GM12878 (cell line): ENCODE data around the gene DDX5. TPM values are rescaled to one million over a fixed set of nuclear protein-coding genes. Genes with fewer than 3 reads are reported as not detected.

Source experiments
- BHLHE40 ChIP-seq, 2 experiments: fragments of 450-650 bp in 1 of 2; IDR thresholded peaks; 2 replicates each; pipeline ENCODE4 v1.6.1; 2011 to 2017; ENCODE audit warnings: low read depth in 2 of 2, borderline replicate concordance in 1 of 2, improper control_type of control experiment in 1 of 2, low read length in 1 of 2, mild to moderate bottlenecking in 1 of 2
- CBX3 ChIP-seq: fragments of 200-600 bp; sonication (generic); IDR thresholded peaks from 2 replicates; pipeline ENCODE4 v1.6.1; 2016; ENCODE audit warnings: low read depth, borderline replicate concordance
- CHD4 ChIP-seq: fragments of 200-600 bp; sonication (generic); IDR thresholded peaks from 2 replicates; pipeline ENCODE4 v1.6.1; 2016; ENCODE audit warnings: mild to moderate bottlenecking
- FOXM1 ChIP-seq: IDR thresholded peaks from 2 replicates; pipeline ENCODE4 v1.6.1; 2012; ENCODE audit warnings: low read depth, mild to moderate bottlenecking, inconsistent platforms, low read length, moderate library complexity
- GATAD2B ChIP-seq: fragments of 450-650 bp; conservative IDR thresholded peaks from 2 replicates; pipeline ENCODE4 v1.6.1; 2017; ENCODE audit warnings: low read depth, mild to moderate bottlenecking, moderate library complexity
- HCFC1 ChIP-seq: fragments of 150-350 bp; IDR thresholded peaks from 2 replicates; pipeline ENCODE4 v1.6.1; 2014; ENCODE audit warnings: low read length
- HDAC6 ChIP-seq: fragments of 200-600 bp; sonication (generic); IDR thresholded peaks from one replicate; pipeline ENCODE4 v1.8.0; 2017; ENCODE audit warnings: antibody characterized with exemption; ENCODE audit not compliant: unreplicated experiment
- IKZF1 ChIP-seq: fragments of 450-650 bp; conservative IDR thresholded peaks from 2 replicates; pipeline ENCODE4 v1.6.1; 2017; ENCODE audit warnings: antibody characterized with exemption, mild to moderate bottlenecking
- JUNB ChIP-seq: IDR thresholded peaks from 2 replicates; pipeline ENCODE4 v1.6.1; 2016; ENCODE audit warnings: antibody characterized with exemption, mild to moderate bottlenecking
- KDM1A ChIP-seq: fragments of 200-600 bp; sonication (generic); IDR thresholded peaks from 2 replicates; pipeline ENCODE4 v1.6.1; 2016; ENCODE audit warnings: borderline replicate concordance
- MEF2A ChIP-seq: IDR thresholded peaks from 2 replicates; pipeline ENCODE4 v1.6.1; 2011; ENCODE audit warnings: low read depth, mild to moderate bottlenecking, low read length, moderate library complexity; ENCODE audit not compliant: insufficient read depth
- MTA2 ChIP-seq: fragments of 450-650 bp; IDR thresholded peaks from 2 replicates; pipeline ENCODE4 v1.6.1; 2016; ENCODE audit warnings: low read depth, mild to moderate bottlenecking, moderate library complexity
- NBN ChIP-seq: fragments of 450-650 bp; IDR thresholded peaks from 2 replicates; pipeline ENCODE4 v1.6.1; 2016
- NFIC ChIP-seq: IDR thresholded peaks from 2 replicates; pipeline ENCODE4 v1.6.1; 2012; ENCODE audit warnings: low read depth, mild to moderate bottlenecking, inconsistent platforms, low read length, moderate library complexity
- POLR2A ChIP-seq: IDR thresholded peaks from 2 replicates; pipeline ENCODE4 v1.6.1; 2011; ENCODE audit warnings: low read depth, mild to moderate bottlenecking, low read length
- REST ChIP-seq: IDR thresholded peaks from 2 replicates; pipeline ENCODE4 v1.6.1; 2012; ENCODE audit warnings: mild to moderate bottlenecking, low read depth, low read length
- RFX5 ChIP-seq: IDR thresholded peaks from 2 replicates; pipeline ENCODE4 v1.6.1; 2011; ENCODE audit warnings: low read depth, low read length, improper control_type of control experiment
- SPI1 ChIP-seq: IDR thresholded peaks from 2 replicates; pipeline ENCODE4 v1.6.1; 2011; ENCODE audit warnings: low read depth, mild to moderate bottlenecking, low read length, moderate library complexity, borderline replicate concordance; ENCODE audit not compliant: insufficient read depth
- STAT3 ChIP-seq: IDR thresholded peaks from 2 replicates; pipeline ENCODE4 v1.6.1; 2011; ENCODE audit warnings: low read depth, low read length, improper control_type of control experiment
- TAF1 ChIP-seq: IDR thresholded peaks from 2 replicates; pipeline ENCODE4 v1.6.1; 2011; ENCODE audit warnings: mild to moderate bottlenecking, low read depth, low read length, borderline replicate concordance
- ZBTB11 ChIP-seq: fragments of 450-650 bp; formaldehyde crosslinking; IDR thresholded peaks from 2 replicates; pipeline ENCODE4 v1.5.0; 2022; ENCODE audit warnings: mild to moderate bottlenecking, missing genetic modification characterization
- ZNF24 ChIP-seq: fragments of 450-650 bp; IDR thresholded peaks from 2 replicates; pipeline ENCODE4 v1.6.1; 2017; ENCODE audit warnings: antibody characterized with exemption, mild to moderate bottlenecking
- ZNF274 ChIP-seq: IDR thresholded peaks from one replicate; pipeline ENCODE4 v1.8.0; 2011; ENCODE audit not compliant: insufficient read length, insufficient read depth
- polyA plus RNA-seq, 11 experiments: library from polyadenylated mRNA; depleted of rRNA in 4 of 11; unstranded in 6 of 11; stranded (reverse) in 5 of 11; fragments of >200 nt; fragmentation: Nextera tagmentation in 4 of 11; fragmentation: Illumina TruSeq in 1 of 11; extraction: Ambion mirVana in 4 of 11; extraction: Trizol in 1 of 11; gene quantifications; 1 replicate in 1 of 11; 2 replicates in 10 of 11; pipeline versions ENCODE4 v1.2.1 to v1.2.3, GENCODE V29; 2011 to 2016; ENCODE audit warnings: inconsistent platforms in 2 of 11, missing spikeins in 2 of 11, low read depth in 1 of 11
- total RNA-seq, 4 experiments: library from RNA; depleted of rRNA in 3 of 4; stranded (reverse); fragments of >200 nt in 3 of 4; fragmentation: Illumina TruSeq in 1 of 4; extraction: Trizol in 1 of 4; gene quantifications; 2 replicates each; pipeline versions ENCODE4 v1.2.1 to v1.2.3, GENCODE V29; 2013 to 2021
- TF ChIP-seq, protein P1 (sequence below): fragments of 450-650 bp; IDR thresholded peaks from 2 replicates; pipeline ENCODE4 v1.6.1; 2016; ENCODE audit warnings: mild to moderate bottlenecking
- TF ChIP-seq, protein P2 (sequence below): IDR thresholded peaks from 2 replicates; pipeline ENCODE4 v1.6.1; 2011; ENCODE audit warnings: low read depth, low read length, improper control_type of control experiment, borderline replicate concordance

The DDX5 gene
- total and polyA plus RNA-seq, 10 of the 15 experiments (the other 5 are each of a cell fraction or from before 2014, with no cell fraction given), result 257 to 1,423 (median 719) TPM

DNA sequence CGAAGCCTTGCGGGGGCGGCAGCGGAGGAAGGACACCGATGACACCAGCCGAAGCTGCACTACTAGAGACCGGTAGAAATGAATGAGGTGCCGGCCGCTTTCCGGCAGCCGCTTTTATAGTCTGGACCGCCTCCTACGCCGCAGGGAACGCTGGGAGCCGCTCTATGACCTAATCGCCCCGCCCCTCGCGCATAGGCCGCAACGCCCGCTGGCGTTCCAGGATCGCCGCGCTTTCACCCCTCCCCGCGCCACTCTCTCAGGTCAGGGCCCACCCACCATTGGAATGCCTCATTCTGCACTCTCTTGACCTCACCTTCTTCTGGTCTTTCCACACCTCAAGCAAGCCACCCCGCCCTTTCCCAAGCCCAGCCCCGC lies at the start of gene DDX5 (continued):
- TF ChIP-seq, protein P1, sequence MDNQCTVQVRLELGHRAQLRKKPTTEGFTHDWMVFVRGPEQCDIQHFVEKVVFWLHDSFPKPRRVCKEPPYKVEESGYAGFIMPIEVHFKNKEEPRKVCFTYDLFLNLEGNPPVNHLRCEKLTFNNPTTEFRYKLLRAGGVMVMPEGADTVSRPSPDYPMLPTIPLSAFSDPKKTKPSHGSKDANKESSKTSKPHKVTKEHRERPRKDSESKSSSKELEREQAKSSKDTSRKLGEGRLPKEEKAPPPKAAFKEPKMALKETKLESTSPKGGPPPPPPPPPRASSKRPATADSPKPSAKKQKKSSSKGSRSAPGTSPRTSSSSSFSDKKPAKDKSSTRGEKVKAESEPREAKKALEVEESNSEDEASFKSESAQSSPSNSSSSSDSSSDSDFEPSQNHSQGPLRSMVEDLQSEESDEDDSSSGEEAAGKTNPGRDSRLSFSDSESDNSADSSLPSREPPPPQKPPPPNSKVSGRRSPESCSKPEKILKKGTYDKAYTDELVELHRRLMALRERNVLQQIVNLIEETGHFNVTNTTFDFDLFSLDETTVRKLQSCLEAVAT, result no peak
- TF ChIP-seq STAT3 (no peak), RFX5 (no peak), MEF2A (no peak), NFIC (no peak; the same call in 1 of the 2 replicates), HCFC1 (peak; percentile 60), GATAD2B (no peak), NBN (no peak), POLR2A (peak; percentile 87), TAF1 (peak; percentile 100), KDM1A (no peak), REST (peak; percentile 56), FOXM1 (no peak), ZBTB11 (CRISPR knock-in tag) (0 out of 2 replicates have a peak, but pooled peaks have one; percentile 8), CHD4 (no peak), MTA2 (no peak), ZNF24 (peak; percentile 86), JUNB (no peak; the same call in 1 of the 2 replicates), IKZF1 (no peak), CBX3 (no peak), ZNF274 (no peak), HDAC6 (no peak), BHLHE40 (IDR thresholded peaks at IDR 0.05; ENCODE audit: borderline replicate concordance in 1 of 2, low read depth in 2 of 2, low read length in 1 of 2) (no peak), SPI1 (no peak)
- TF ChIP-seq, protein P2, sequence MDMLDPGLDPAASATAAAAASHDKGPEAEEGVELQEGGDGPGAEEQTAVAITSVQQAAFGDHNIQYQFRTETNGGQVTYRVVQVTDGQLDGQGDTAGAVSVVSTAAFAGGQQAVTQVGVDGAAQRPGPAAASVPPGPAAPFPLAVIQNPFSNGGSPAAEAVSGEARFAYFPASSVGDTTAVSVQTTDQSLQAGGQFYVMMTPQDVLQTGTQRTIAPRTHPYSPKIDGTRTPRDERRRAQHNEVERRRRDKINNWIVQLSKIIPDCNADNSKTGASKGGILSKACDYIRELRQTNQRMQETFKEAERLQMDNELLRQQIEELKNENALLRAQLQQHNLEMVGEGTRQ, result no peak
